IMR-90 (cell line): ENCODE measurements around the gene MAP3K9. TPM values are rescaled to one million over a fixed set of nuclear protein-coding genes. Genes with fewer than 3 reads are reported as not detected.

Experiments used
- ATAC-seq: fragments of 200-7000 bp; cut with Tn5 transposase; 2 replicates; pipeline ENCODE4 v1.9.1; 2020; ENCODE audit warnings: low read depth, mild to moderate bottlenecking, moderate library complexity
- BruUV-seq: library from RNA; stranded (reverse); fragments of 400-500 nt; replicated peaks from 2 replicates; lab custom pipeline; 2021; lab: Mats Ljungman, UMichigan
- CTCF ChIA-PET: fragments of 300-600 bp; formaldehyde crosslinking; extraction: SDS; loops from one replicate; lab custom pipeline; 2021; ENCODE audit warnings: antibody characterized with exemption; lab: Yijun Ruan, JAX
- POLR2A ChIA-PET: fragments of 300-600 bp; sonication (Branson Sonifier 250); formaldehyde crosslinking; loops from one replicate; lab custom pipeline; 2022; ENCODE audit warnings: antibody characterized with exemption; ENCODE audit not compliant: unreplicated experiment; lab: Charles Lee
- DNase-seq: peaks from one replicate; pipeline ENCODE4 v3.0.0; 2013
- H2AFZ ChIP-seq: replicated peaks from 2 replicates; pipeline ENCODE3; 2013; ENCODE audit warnings: low read length, mild to moderate bottlenecking; ENCODE audit not compliant: poor library complexity
- H2AK5ac ChIP-seq: 2 replicates; pipeline ENCODE4 v1.6.1; 2013; ENCODE audit warnings: low read depth, low read length, inconsistent platforms
- H2AK9ac ChIP-seq: replicated peaks from 2 replicates; pipeline ENCODE3; 2013; ENCODE audit warnings: mild to moderate bottlenecking, low read depth, low read length, moderate library complexity; ENCODE audit not compliant: poor library complexity
- H2BK120ac ChIP-seq: 2 replicates; pipeline ENCODE4 v1.6.1; 2013; ENCODE audit warnings: low read depth, low read length, inconsistent platforms
- H2BK15ac ChIP-seq: 3 replicates; pipeline ENCODE4 v1.6.1; 2013; ENCODE audit warnings: low read depth, low read length, inconsistent platforms
- H2BK20ac ChIP-seq: 2 replicates; pipeline ENCODE4 v1.6.1; 2013; ENCODE audit warnings: low read depth, mild to moderate bottlenecking, inconsistent platforms, low read length, moderate library complexity
- H2BK5ac ChIP-seq: 2 replicates; pipeline ENCODE4 v1.6.1; 2013; ENCODE audit warnings: mild to moderate bottlenecking, low read depth, low read length, inconsistent platforms; ENCODE audit not compliant: poor library complexity, severe bottlenecking
- H3K14ac ChIP-seq: replicated peaks from 2 replicates; pipeline ENCODE4 v1.6.1; 2013; ENCODE audit warnings: low read depth, low read length, inconsistent platforms
- H3K18ac ChIP-seq: 2 replicates; pipeline ENCODE4 v1.6.1; 2013; ENCODE audit warnings: low read depth, low read length, control low read depth
- H3K23ac ChIP-seq: 2 replicates; pipeline ENCODE4 v1.6.1; 2013; ENCODE audit warnings: low read depth, low read length, inconsistent platforms
- H3K27ac ChIP-seq: 2 replicates; pipeline ENCODE4 v1.5.1; 2013; ENCODE audit warnings: mild to moderate bottlenecking, control low read depth, low read length; ENCODE audit not compliant: insufficient read depth
- H3K27me3 ChIP-seq: 2 replicates; pipeline ENCODE4 v1.6.1; 2013; ENCODE audit warnings: low read length; ENCODE audit not compliant: control insufficient read depth, insufficient read depth
- H3K36me3 ChIP-seq: 2 replicates; pipeline ENCODE4 v1.6.1; 2013; ENCODE audit warnings: low read length, mixed read lengths; ENCODE audit not compliant: control insufficient read depth, insufficient read depth
- H3K4ac ChIP-seq: 2 replicates; pipeline ENCODE4 v1.6.1; 2013; ENCODE audit warnings: low read depth, low read length, inconsistent platforms
- H3K4me1 ChIP-seq: 2 replicates; pipeline ENCODE4 v1.6.1; 2013; ENCODE audit warnings: low read length, mixed read lengths; ENCODE audit not compliant: control insufficient read depth, insufficient read depth
- H3K4me2 ChIP-seq: 2 replicates; pipeline ENCODE4 v1.6.1; 2013; ENCODE audit warnings: low read depth, mild to moderate bottlenecking, control low read depth, low read length, moderate library complexity
- H3K4me3 ChIP-seq: 2 replicates; pipeline ENCODE4 v1.5.1; 2013; ENCODE audit warnings: low read depth, mild to moderate bottlenecking, control low read depth, low read length, moderate library complexity; ENCODE audit not compliant: insufficient read depth
- H3K56ac ChIP-seq: 2 replicates; pipeline ENCODE4 v1.6.1; 2013; ENCODE audit warnings: low read length, inconsistent platforms; ENCODE audit not compliant: insufficient read depth; ENCODE audit errors: extremely low read depth
- H3K79me1 ChIP-seq, 2 experiments: 2 replicates each; pipeline ENCODE4 v1.6.1; 2013; ENCODE audit warnings: low read length in 2 of 2, inconsistent platforms in 1 of 2, low read depth in 1 of 2
- H3K9ac ChIP-seq: 2 replicates; pipeline ENCODE4 v1.6.1; 2013; ENCODE audit warnings: low read depth, low read length, control low read depth
- H3K9me1 ChIP-seq: 2 replicates; pipeline ENCODE4 v1.6.1; 2013; ENCODE audit warnings: low read length, inconsistent platforms; ENCODE audit not compliant: insufficient read depth
- H3K9me3 ChIP-seq: 2 replicates; pipeline ENCODE4 v1.6.1; 2013; ENCODE audit warnings: low read length; ENCODE audit not compliant: control insufficient read depth, insufficient read depth
- H4K20me1 ChIP-seq: 2 replicates; pipeline ENCODE4 v1.6.1; 2013; ENCODE audit warnings: low read length, inconsistent platforms; ENCODE audit not compliant: insufficient read depth
- H4K5ac ChIP-seq: 2 replicates; pipeline ENCODE4 v1.6.1; 2013; ENCODE audit warnings: mild to moderate bottlenecking, low read depth, low read length, control low read depth
- H4K8ac ChIP-seq, 2 experiments: 2 replicates each; pipeline ENCODE4 v1.6.1; 2013; ENCODE audit warnings: low read depth in 2 of 2, low read length in 2 of 2, control low read depth in 1 of 2, inconsistent platforms in 1 of 2
- H4K91ac ChIP-seq: 2 replicates; pipeline ENCODE4 v1.6.1; 2013; ENCODE audit warnings: low read depth, low read length, inconsistent platforms; ENCODE audit not compliant: insufficient read depth
- BHLHE40 ChIP-seq: fragments of 150-350 bp; IDR thresholded peaks from 2 replicates; pipeline ENCODE4 v1.6.1; 2016; ENCODE audit warnings: mild to moderate bottlenecking, low read depth, low read length
- ELK1 ChIP-seq: fragments of 150-350 bp; IDR thresholded peaks from 2 replicates; pipeline ENCODE4 v1.6.1; 2016; ENCODE audit warnings: low read depth, mild to moderate bottlenecking, low read length, moderate library complexity, borderline replicate concordance
- MAZ ChIP-seq: IDR thresholded peaks from 2 replicates; pipeline ENCODE4 v1.6.1; 2012; ENCODE audit warnings: low read depth, mild to moderate bottlenecking, low read length, improper control_type of control experiment, moderate library complexity, borderline replicate concordance
- POLR2A ChIP-seq: IDR thresholded peaks from 2 replicates; pipeline ENCODE4 v1.6.1; 2012; ENCODE audit warnings: mild to moderate bottlenecking, low read depth, low read length
- RFX5 ChIP-seq: IDR thresholded peaks from 2 replicates; pipeline ENCODE4 v1.8.0; 2012; ENCODE audit warnings: low read depth, mild to moderate bottlenecking, low read length, moderate library complexity
- USF2 ChIP-seq: fragments of 150-350 bp; IDR thresholded peaks from 2 replicates; pipeline ENCODE4 v1.6.1; 2017; ENCODE audit warnings: mild to moderate bottlenecking, antibody characterized with exemption, low read length, low read depth
- WGBS, 2 experiments: methylation state at CpG; one replicate each; pipeline versions ENCODE4 v1.1.5 to v1.1.7; 2013; ENCODE audit warnings: missing lambda C conversion rate in 2 of 2; ENCODE audit not compliant: insufficient read length in 1 of 2; ENCODE audit errors: extremely low coverage in 2 of 2; 5-methylcytosine and 5-hydroxymethylcytosine counted together
- dilution Hi-C: fragments of 300-500 bp; cut with HindIII; formaldehyde crosslinking; loops from one replicate; pipeline ENCODE4 v1.14.3; 2018; ENCODE audit warnings: low sequenced_read_pairs; ENCODE audit not compliant: unreplicated experiment
- in situ Hi-C: fragments of 300-500 bp; cut with MboI; formaldehyde crosslinking; loops from 3 replicates; pipeline ENCODE4 v1.14.3; 2019; ENCODE audit warnings: low sequenced_read_pairs, inconsistent platforms, mixed read lengths
- intact Hi-C: fragments of 100-400 bp; cut with micrococcal nuclease; formaldehyde crosslinking; loops from 2 replicates; pipeline ENCODE4 v1.10.0; 2022
- polyA plus RNA-seq, 3 experiments: library from polyadenylated mRNA; depleted of rRNA; stranded (reverse); fragments of >200 nt; gene quantifications; 2 replicates each; pipeline ENCODE4 v1.2.3, GENCODE V29; 2012; ENCODE audit warnings: low replicate concordance in 1 of 3
- total RNA-seq: library from RNA; depleted of rRNA; stranded (reverse); fragments of >200 nt; gene quantifications from 2 replicates; pipeline ENCODE4 v1.2.3, GENCODE V29; 2012
- TF ChIP-seq, protein P1 (sequence below): conservative IDR thresholded peaks from 2 replicates; pipeline ENCODE4 v1.5.1; 2012; ENCODE audit warnings: mild to moderate bottlenecking, low read depth, low read length, improper control_type of control experiment

Gene MAP3K9
- total and polyA plus RNA-seq, 2 of the 4 experiments (the other 2 are of a cell fraction): 0.17 to 0.18 TPM

DNA sequence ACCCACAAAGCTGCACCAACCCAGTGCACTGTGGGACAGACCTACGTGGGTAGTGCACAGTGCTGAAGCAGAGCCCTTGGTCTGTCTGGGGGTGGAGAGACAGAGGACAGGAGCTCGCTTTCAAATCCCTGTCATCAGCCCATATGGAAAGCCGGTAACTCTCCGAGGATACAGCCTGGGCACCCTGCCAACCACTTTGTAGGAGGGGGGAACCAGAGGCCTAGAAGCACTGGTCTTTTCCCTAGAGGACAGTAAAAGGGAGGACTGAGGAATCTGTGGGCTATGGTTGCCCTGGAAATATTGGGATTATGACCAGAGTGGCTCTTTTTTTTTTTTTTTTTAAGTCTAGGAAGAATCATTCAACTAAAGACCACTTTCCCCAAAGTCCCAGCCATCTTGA lies 74.3 kb downstream of the MAP3K9 start:
- no peak overlapping the region for H2AK9ac ChIP-seq
- no peak overlapping the region for H3K23ac ChIP-seq
- H4K91ac ChIP-seq: no peak overlapping the region
- no peak for TF ChIP-seq ELK1
- TF ChIP-seq POLR2A: no peak
- TF ChIP-seq, protein P1, sequence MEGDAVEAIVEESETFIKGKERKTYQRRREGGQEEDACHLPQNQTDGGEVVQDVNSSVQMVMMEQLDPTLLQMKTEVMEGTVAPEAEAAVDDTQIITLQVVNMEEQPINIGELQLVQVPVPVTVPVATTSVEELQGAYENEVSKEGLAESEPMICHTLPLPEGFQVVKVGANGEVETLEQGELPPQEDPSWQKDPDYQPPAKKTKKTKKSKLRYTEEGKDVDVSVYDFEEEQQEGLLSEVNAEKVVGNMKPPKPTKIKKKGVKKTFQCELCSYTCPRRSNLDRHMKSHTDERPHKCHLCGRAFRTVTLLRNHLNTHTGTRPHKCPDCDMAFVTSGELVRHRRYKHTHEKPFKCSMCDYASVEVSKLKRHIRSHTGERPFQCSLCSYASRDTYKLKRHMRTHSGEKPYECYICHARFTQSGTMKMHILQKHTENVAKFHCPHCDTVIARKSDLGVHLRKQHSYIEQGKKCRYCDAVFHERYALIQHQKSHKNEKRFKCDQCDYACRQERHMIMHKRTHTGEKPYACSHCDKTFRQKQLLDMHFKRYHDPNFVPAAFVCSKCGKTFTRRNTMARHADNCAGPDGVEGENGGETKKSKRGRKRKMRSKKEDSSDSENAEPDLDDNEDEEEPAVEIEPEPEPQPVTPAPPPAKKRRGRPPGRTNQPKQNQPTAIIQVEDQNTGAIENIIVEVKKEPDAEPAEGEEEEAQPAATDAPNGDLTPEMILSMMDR: no peak
- no peak for TF ChIP-seq USF2
- no peak for TF ChIP-seq BHLHE40
- TF ChIP-seq RFX5: no peak
- TF ChIP-seq MAZ: no peak
- no peaks in the 10 kb centered on the region; the same call in 1 of the 2 replicates for H4K20me1 ChIP-seq
- dilution Hi-C loops (no loop called here), in situ Hi-C loops (no loop called here), intact Hi-C loops (no loop called here)
- H3K36me3 ChIP-seq: no peaks in the 10 kb centered on the region
- no peak overlapping the region for H2BK20ac ChIP-seq
- no peaks in the 10 kb centered on the region for H3K27me3 ChIP-seq
- H3K4ac ChIP-seq: no peak overlapping the region
- H3K56ac ChIP-seq: no peak overlapping the region
- no peak overlapping the region for H3K4me2 ChIP-seq
- H3K18ac ChIP-seq: no peak overlapping the region
- no peak overlapping the region for H2BK5ac ChIP-seq
- ChIA-PET POLR2A (no interaction called here), CTCF (no interaction called here)
- H3K9me1 ChIP-seq: no peaks in the 10 kb centered on the region
- no peak overlapping the region for H4K8ac ChIP-seq
- no peak overlapping the region for H3K9ac ChIP-seq
- BruUV-seq: no TSS peak
- no peak overlapping the region for H3K4me3 ChIP-seq
- no peaks in the 10 kb centered on the region for H3K9me3 ChIP-seq
- H3K14ac ChIP-seq: no peak overlapping the region
- no peak overlapping the region for H2AFZ ChIP-seq
- H4K5ac ChIP-seq: no peak overlapping the region
- no peak overlapping the region for H2BK120ac ChIP-seq
- H3K4me1 ChIP-seq: no peaks in the 10 kb centered on the region
- no peaks in the 10 kb centered on the region for H3K79me1 ChIP-seq
- H2AK5ac ChIP-seq: no peak overlapping the region
- DNase-seq (no peak), ATAC-seq (no peak)
- no peak overlapping the region for H2BK15ac ChIP-seq
- WGBS, 2 experiments: no CpG with 5 or more reads among the region's 4 CpGs
- H3K27ac ChIP-seq: no peak overlapping the region
